Measurements from ENCODE around the gene FAM163B. TPM values are rescaled to one million over a fixed set of nuclear protein-coding genes. Genes with fewer than 3 reads are reported as not detected.

Gene FAM163B
- total and polyA plus RNA-seq, 9 of the 15 experiments (the other 6 are each of a cell fraction or from before 2014, with no cell fraction given): not detected

- no peaks in the 10 kb centered on the region for H3K9me3 ChIP-seq (replicated peaks; ENCODE audit: control insufficient read depth, insufficient read depth, low read depth, low read length)
- POLR2A ChIA-PET: interaction anchor here (0.6 to 0.8 kb wide), 2 partner anchors 33 to 88 kb away, joined by 3 read pairs; no protein-coding TSS in a partner anchor
- WGBS (ENCODE audit: insufficient coverage, low coverage, missing lambda C conversion rate): 4% methylated on average over 22 of the region's 22 CpGs
- no peak overlapping the region for H3K27ac ChIP-seq (ENCODE audit: extremely low read depth, low read depth, low read length)
- H3K4me3 ChIP-seq: no peak overlapping the region
- no peaks in the 10 kb centered on the region for H3K36me3 ChIP-seq (ENCODE audit: control insufficient read depth, insufficient read depth, low read length)
- DNase-seq (ENCODE audit: extremely low read depth in 1 of 4, low spot score in 3 of 4) (no peak), FAIRE-seq (no peak), ATAC-seq (no peak)
- peaks cover 0 to 31% of the 10 kb centered on the region in 2 experiments; a peak in 3 of 5 replicates for H3K4me1 ChIP-seq (replicated peaks in 1 of 2; ENCODE audit: control insufficient read depth in 2 of 2, insufficient read depth in 2 of 2, low read length in 2 of 2)
- no peak overlapping the region for H3K4me2 ChIP-seq (ENCODE audit: insufficient read depth, low read length)
- BruUV-seq (replicated peaks): no TSS peak
- H4K20me1 ChIP-seq (replicated peaks; ENCODE audit: control insufficient read depth, insufficient read depth, low read length): peaks cover 32% of the 10 kb centered on the region
- peaks cover 39 to 90% of the 10 kb centered on the region in 2 experiments for H3K27me3 ChIP-seq (ENCODE audit: control insufficient read depth in 2 of 2, insufficient read depth in 2 of 2, low read length in 2 of 2)
- no peaks in the 10 kb centered on the region for H3K79me2 ChIP-seq (ENCODE audit: control insufficient read depth, insufficient read depth, low read length)
- H3K9ac ChIP-seq (ENCODE audit: insufficient read depth in 1 of 2, low read depth in 2 of 2, low read length in 2 of 2): 0 out of 4 replicates have a peak overlapping the region, but pooled peaks of 1 of the 2 experiments have one; percentile 42
- intact Hi-C loops (cut with micrococcal nuclease) (no loop called here), in situ Hi-C loops (cut with MboI) (loop anchor here (5.0 kb wide), 1 partner anchor 192 kb away; no protein-coding TSS in a partner anchor)
- peaks cover 4% of the 10 kb centered on the region for H3K9me1 ChIP-seq (ENCODE audit: control insufficient read depth, insufficient read depth, low read length)
- no peak overlapping the region for H2AFZ ChIP-seq (ENCODE audit: low read depth, low read length)
- CTCF ChIA-PET (ENCODE audit: low intra/inter-chr PET ratio): no interaction called here
- no peak for TF ChIP-seq TCF15 (CRISPR knock-in tag; IDR thresholded peaks at IDR 0.05)
- no peak for TF ChIP-seq ZKSCAN1 (IDR thresholded peaks at IDR 0.05; ENCODE audit: low read depth, low read length)
- no peak for TF ChIP-seq SNRNP70 (optimal IDR thresholded peaks at IDR 0.05; ENCODE audit: low read depth, low read length)
- no peak for TF ChIP-seq ATF6 (CRISPR knock-in tag; IDR thresholded peaks at IDR 0.05)
- peak; percentile 65; the same call in 1 of the 2 replicates for TF ChIP-seq SPI1 (IDR thresholded peaks at IDR 0.05; ENCODE audit: borderline replicate concordance, low read depth, low read length)
- no peak for TF ChIP-seq FOXK2 (conservative IDR thresholded peaks at IDR 0.05 in 1 of 2, IDR thresholded peaks at IDR 0.05 in 1 of 2; ENCODE audit: low read depth in 2 of 2)
- TF ChIP-seq ATF3 (IDR thresholded peaks at IDR 0.05): no peak
- TF ChIP-seq ATF3 (CRISPR knock-in tag; conservative IDR thresholded peaks at IDR 0.05): no peak
- TF ChIP-seq STAG1 (CRISPR knock-in tag; IDR thresholded peaks at IDR 0.05; ENCODE audit: borderline replicate concordance): 0 out of 2 replicates have a peak, but pooled peaks have one; percentile 9
- no peak for TF ChIP-seq ZBTB34 (CRISPR knock-in tag; IDR thresholded peaks at IDR 0.05)
- no peak for TF ChIP-seq PRDM10 (IDR thresholded peaks at IDR 0.05; ENCODE audit: partially characterized antibody)
Observed at GRCh38 chr9:133539991-133540697, 69.0 kb downstream of the FAM163B start.

Measured in K562 (cell line).